PFSK-1 (cell line): ENCODE data around the gene WBP1.

Experiments used
- FOXP2 ChIP-seq: optimal IDR thresholded peaks from 2 replicates; pipeline ENCODE3; 2011; ENCODE audit warnings: borderline replicate concordance, control low read depth, inconsistent platforms; ENCODE audit not compliant: insufficient read depth; ENCODE audit errors: extremely low read length, extremely low read depth
- POLR2AphosphoS5 ChIP-seq: IDR thresholded peaks from 2 replicates; pipeline ENCODE4 v1.6.1; 2012; ENCODE audit warnings: low read depth, mild to moderate bottlenecking, control low read depth, low read length, moderate library complexity
- REST ChIP-seq, 2 experiments: IDR thresholded peaks; 2 replicates each; pipeline versions ENCODE4 v1.6.1 to v1.8.0; 2011 to 2012; ENCODE audit warnings: low read depth in 2 of 2, low read length in 2 of 2, control low read depth in 1 of 2, inconsistent platforms in 1 of 2, mild to moderate bottlenecking in 1 of 2, moderate library complexity in 1 of 2; ENCODE audit not compliant: insufficient read depth in 1 of 2
- SIN3A ChIP-seq: IDR thresholded peaks from 2 replicates; pipeline ENCODE4 v1.6.1; 2012; ENCODE audit warnings: mild to moderate bottlenecking, low read length, moderate library complexity, borderline replicate concordance; ENCODE audit not compliant: insufficient read depth
- TAF1 ChIP-seq: IDR thresholded peaks from 2 replicates; pipeline ENCODE4 v1.6.1; 2012; ENCODE audit warnings: low read length, control low read depth, borderline replicate concordance; ENCODE audit not compliant: insufficient read depth

WBP1 gene

GRCh38 chr2:74499940-74500577 is 41.8 kb downstream of the WBP1 start:
- TF ChIP-seq POLR2AphosphoS5 (no peak), REST (IDR thresholded peaks at IDR 0.05; ENCODE audit: insufficient read depth in 1 of 2, low read depth in 2 of 2, low read length in 2 of 2) (no peak), TAF1 (no peak), SIN3A (no peak), FOXP2 (no peak)

GRCh38 chr2:74500578-74500946 is 42.3 kb downstream of the WBP1 start:
- TF ChIP-seq TAF1 (no peak), FOXP2 (no peak), SIN3A (no peak), POLR2AphosphoS5 (no peak), REST (IDR thresholded peaks at IDR 0.05; ENCODE audit: insufficient read depth in 1 of 2, low read depth in 2 of 2, low read length in 2 of 2) (no peak)

- TF ChIP-seq REST (IDR thresholded peaks at IDR 0.05; ENCODE audit: insufficient read depth in 1 of 2, low read depth in 2 of 2, low read length in 2 of 2) (peak; percentile 18 to 75; a peak in 2 of 4 replicates), SIN3A (no peak), TAF1 (no peak)
Observed at GRCh38 chr2:74501335-74502071, 43.3 kb downstream of the WBP1 start.

GRCh38 chr2:74502147-74502719 is 44.0 kb downstream of the WBP1 start:
- no peak for TF ChIP-seq FOXP2
- no peak for TF ChIP-seq REST (IDR thresholded peaks at IDR 0.05; ENCODE audit: insufficient read depth in 1 of 2, low read depth in 2 of 2, low read length in 2 of 2)
- no peak for TF ChIP-seq POLR2AphosphoS5
- no peak for TF ChIP-seq TAF1
- no peak for TF ChIP-seq SIN3A
